Measurements from ENCODE around the gene HES4.
"Not testable (repeated sequence)": the region's sequence is repeated elsewhere in the genome, so short reads cannot be mapped to it uniquely, and the experiment has no call there.

HES4 gene

GRCh38 chr1:996851-997712 is 2.8 kb downstream of the HES4 start:
- FAIRE-seq, result no peak

- no peak for FAIRE-seq
Measured at GRCh38 chr1:995665-996633, 3.9 kb downstream of the HES4 start.

GRCh38 chr1:994546-994945 is 5.4 kb downstream of the HES4 start:
- not testable (repeated sequence) for FAIRE-seq

- FAIRE-seq, result no peak
Measured at GRCh38 chr1:993379-993995, 6.4 kb downstream of the HES4 start.

GRCh38 chr1:992362-992761 is 7.5 kb downstream of the HES4 start:
- no peak for FAIRE-seq

- FAIRE-seq, result no peak
Measured at GRCh38 chr1:991895-992294, 8.0 kb downstream of the HES4 start.

- FAIRE-seq, result not testable (repeated sequence)
Measured at GRCh38 chr1:991275-991674, 8.6 kb downstream of the HES4 start.

GRCh38 chr1:988061-988460 is 11.8 kb downstream of the HES4 start:
- not testable (repeated sequence) for FAIRE-seq

GRCh38 chr1:985126-985525 is 14.8 kb downstream of the HES4 start:
- no peak for FAIRE-seq

- FAIRE-seq, result no peak
Measured at GRCh38 chr1:984476-984814, 15.5 kb downstream of the HES4 start.

GRCh38 chr1:983798-984475 is 16.0 kb downstream of the HES4 start:
- FAIRE-seq, result no peak

- no peak for FAIRE-seq
Measured at GRCh38 chr1:982765-983436, 17.0 kb downstream of the HES4 start.

GRCh38 chr1:981955-982558 is 17.8 kb downstream of the HES4 start, which contains the start of gene PERM1:
Gene PERM1, minus strand, starts transcription at chr1:982093. Its CDS starts 1,064 bp downstream, at chr1:981029.
- no peak for FAIRE-seq

- FAIRE-seq, result no peak
Measured at GRCh38 chr1:981491-981954, 18.4 kb downstream of the HES4 start.

- no peak for FAIRE-seq
Measured at GRCh38 chr1:980602-981395, 19.1 kb downstream of the HES4 start.

GRCh38 chr1:980137-980571 is 19.7 kb downstream of the HES4 start:
- FAIRE-seq, result no peak

GRCh38 chr1:979744-980072 is 20.2 kb downstream of the HES4 start:
- FAIRE-seq, result no peak

- no peak for FAIRE-seq
Measured at GRCh38 chr1:978835-979743, 20.8 kb downstream of the HES4 start.

- no peak for FAIRE-seq
Measured at GRCh38 chr1:978069-978834, 21.6 kb downstream of the HES4 start.

Measured in islet of Langerhans (tissue), 1 donor.